IMR-90 (cell line): ENCODE data around the gene GALNT16. TPM values are rescaled to one million over a fixed set of nuclear protein-coding genes. Genes with fewer than 3 reads are reported as not detected.

Source experiments
- ATAC-seq: fragments of 200-7000 bp; cut with Tn5 transposase; 2 replicates; pipeline ENCODE4 v1.9.1; 2020; ENCODE audit warnings: low read depth, mild to moderate bottlenecking, moderate library complexity
- BruUV-seq: library from RNA; stranded (reverse); fragments of 400-500 nt; replicated peaks from 2 replicates; lab custom pipeline; 2021; lab: Mats Ljungman, UMichigan
- CTCF ChIA-PET: fragments of 300-600 bp; formaldehyde crosslinking; extraction: SDS; loops from one replicate; lab custom pipeline; 2021; ENCODE audit warnings: antibody characterized with exemption; lab: Yijun Ruan, JAX
- POLR2A ChIA-PET: fragments of 300-600 bp; sonication (Branson Sonifier 250); formaldehyde crosslinking; loops from one replicate; lab custom pipeline; 2022; ENCODE audit warnings: antibody characterized with exemption; ENCODE audit not compliant: unreplicated experiment; lab: Charles Lee
- DNase-seq: peaks from one replicate; pipeline ENCODE4 v3.0.0; 2013
- H2AFZ ChIP-seq: replicated peaks from 2 replicates; pipeline ENCODE3; 2013; ENCODE audit warnings: low read length, mild to moderate bottlenecking; ENCODE audit not compliant: poor library complexity
- H2AK5ac ChIP-seq: 2 replicates; pipeline ENCODE4 v1.6.1; 2013; ENCODE audit warnings: low read depth, low read length, inconsistent platforms
- H2AK9ac ChIP-seq: replicated peaks from 2 replicates; pipeline ENCODE3; 2013; ENCODE audit warnings: mild to moderate bottlenecking, low read depth, low read length, moderate library complexity; ENCODE audit not compliant: poor library complexity
- H2BK120ac ChIP-seq: 2 replicates; pipeline ENCODE4 v1.6.1; 2013; ENCODE audit warnings: low read depth, low read length, inconsistent platforms
- H2BK15ac ChIP-seq: 3 replicates; pipeline ENCODE4 v1.6.1; 2013; ENCODE audit warnings: low read depth, low read length, inconsistent platforms
- H2BK20ac ChIP-seq: 2 replicates; pipeline ENCODE4 v1.6.1; 2013; ENCODE audit warnings: low read depth, mild to moderate bottlenecking, inconsistent platforms, low read length, moderate library complexity
- H2BK5ac ChIP-seq: 2 replicates; pipeline ENCODE4 v1.6.1; 2013; ENCODE audit warnings: mild to moderate bottlenecking, low read depth, low read length, inconsistent platforms; ENCODE audit not compliant: poor library complexity, severe bottlenecking
- H3K14ac ChIP-seq: replicated peaks from 2 replicates; pipeline ENCODE4 v1.6.1; 2013; ENCODE audit warnings: low read depth, low read length, inconsistent platforms
- H3K18ac ChIP-seq: 2 replicates; pipeline ENCODE4 v1.6.1; 2013; ENCODE audit warnings: low read depth, low read length, control low read depth
- H3K23ac ChIP-seq: 2 replicates; pipeline ENCODE4 v1.6.1; 2013; ENCODE audit warnings: low read depth, low read length, inconsistent platforms
- H3K27ac ChIP-seq: 2 replicates; pipeline ENCODE4 v1.5.1; 2013; ENCODE audit warnings: mild to moderate bottlenecking, control low read depth, low read length; ENCODE audit not compliant: insufficient read depth
- H3K27me3 ChIP-seq: 2 replicates; pipeline ENCODE4 v1.6.1; 2013; ENCODE audit warnings: low read length; ENCODE audit not compliant: control insufficient read depth, insufficient read depth
- H3K36me3 ChIP-seq: 2 replicates; pipeline ENCODE4 v1.6.1; 2013; ENCODE audit warnings: low read length, mixed read lengths; ENCODE audit not compliant: control insufficient read depth, insufficient read depth
- H3K4ac ChIP-seq: 2 replicates; pipeline ENCODE4 v1.6.1; 2013; ENCODE audit warnings: low read depth, low read length, inconsistent platforms
- H3K4me1 ChIP-seq: 2 replicates; pipeline ENCODE4 v1.6.1; 2013; ENCODE audit warnings: low read length, mixed read lengths; ENCODE audit not compliant: control insufficient read depth, insufficient read depth
- H3K4me2 ChIP-seq: 2 replicates; pipeline ENCODE4 v1.6.1; 2013; ENCODE audit warnings: low read depth, mild to moderate bottlenecking, control low read depth, low read length, moderate library complexity
- H3K4me3 ChIP-seq: 2 replicates; pipeline ENCODE4 v1.5.1; 2013; ENCODE audit warnings: low read depth, mild to moderate bottlenecking, control low read depth, low read length, moderate library complexity; ENCODE audit not compliant: insufficient read depth
- H3K56ac ChIP-seq: 2 replicates; pipeline ENCODE4 v1.6.1; 2013; ENCODE audit warnings: low read length, inconsistent platforms; ENCODE audit not compliant: insufficient read depth; ENCODE audit errors: extremely low read depth
- H3K79me1 ChIP-seq, 2 experiments: 2 replicates each; pipeline ENCODE4 v1.6.1; 2013; ENCODE audit warnings: low read length in 2 of 2, inconsistent platforms in 1 of 2, low read depth in 1 of 2
- H3K9ac ChIP-seq: 2 replicates; pipeline ENCODE4 v1.6.1; 2013; ENCODE audit warnings: low read depth, low read length, control low read depth
- H3K9me1 ChIP-seq: 2 replicates; pipeline ENCODE4 v1.6.1; 2013; ENCODE audit warnings: low read length, inconsistent platforms; ENCODE audit not compliant: insufficient read depth
- H3K9me3 ChIP-seq: 2 replicates; pipeline ENCODE4 v1.6.1; 2013; ENCODE audit warnings: low read length; ENCODE audit not compliant: control insufficient read depth, insufficient read depth
- H4K20me1 ChIP-seq: 2 replicates; pipeline ENCODE4 v1.6.1; 2013; ENCODE audit warnings: low read length, inconsistent platforms; ENCODE audit not compliant: insufficient read depth
- H4K5ac ChIP-seq: 2 replicates; pipeline ENCODE4 v1.6.1; 2013; ENCODE audit warnings: mild to moderate bottlenecking, low read depth, low read length, control low read depth
- H4K8ac ChIP-seq, 2 experiments: 2 replicates each; pipeline ENCODE4 v1.6.1; 2013; ENCODE audit warnings: low read depth in 2 of 2, low read length in 2 of 2, control low read depth in 1 of 2, inconsistent platforms in 1 of 2
- H4K91ac ChIP-seq: 2 replicates; pipeline ENCODE4 v1.6.1; 2013; ENCODE audit warnings: low read depth, low read length, inconsistent platforms; ENCODE audit not compliant: insufficient read depth
- BHLHE40 ChIP-seq: fragments of 150-350 bp; IDR thresholded peaks from 2 replicates; pipeline ENCODE4 v1.6.1; 2016; ENCODE audit warnings: mild to moderate bottlenecking, low read depth, low read length
- CEBPB ChIP-seq: IDR thresholded peaks from 2 replicates; pipeline ENCODE4 v1.6.1; 2012; ENCODE audit warnings: low read depth, low read length, improper control_type of control experiment
- CHD1 ChIP-seq: IDR thresholded peaks from 2 replicates; pipeline ENCODE4 v1.6.1; 2012; ENCODE audit warnings: low read depth, low read length, improper control_type of control experiment
- FOS ChIP-seq: fragments of 150-350 bp; IDR thresholded peaks from 2 replicates; pipeline ENCODE4 v1.6.1; 2016; ENCODE audit warnings: low read depth, low read length
- MAFK ChIP-seq: IDR thresholded peaks from 2 replicates; pipeline ENCODE4 v1.6.1; 2012; ENCODE audit warnings: low read depth, low read length, improper control_type of control experiment
- MAZ ChIP-seq: IDR thresholded peaks from 2 replicates; pipeline ENCODE4 v1.6.1; 2012; ENCODE audit warnings: low read depth, mild to moderate bottlenecking, low read length, improper control_type of control experiment, moderate library complexity, borderline replicate concordance
- MXI1 ChIP-seq: IDR thresholded peaks from 2 replicates; pipeline ENCODE4 v1.6.1; 2012; ENCODE audit warnings: low read depth, mild to moderate bottlenecking, low read length, moderate library complexity, borderline replicate concordance
- NFE2L2 ChIP-seq: fragments of 150-350 bp; IDR thresholded peaks from 2 replicates; pipeline ENCODE4 v1.6.1; 2016; ENCODE audit warnings: low read depth, mild to moderate bottlenecking, low read length
- POLR2A ChIP-seq: IDR thresholded peaks from 2 replicates; pipeline ENCODE4 v1.6.1; 2012; ENCODE audit warnings: mild to moderate bottlenecking, low read depth, low read length
- RAD21 ChIP-seq: IDR thresholded peaks from 2 replicates; pipeline ENCODE4 v1.6.1; 2012; ENCODE audit warnings: low read length, improper control_type of control experiment
- RCOR1 ChIP-seq: IDR thresholded peaks from 2 replicates; pipeline ENCODE4 v1.6.1; 2012; ENCODE audit warnings: mild to moderate bottlenecking, low read length, improper control_type of control experiment; ENCODE audit not compliant: insufficient replicate concordance
- RFX5 ChIP-seq: IDR thresholded peaks from 2 replicates; pipeline ENCODE4 v1.8.0; 2012; ENCODE audit warnings: low read depth, mild to moderate bottlenecking, low read length, moderate library complexity
- SMC3 ChIP-seq: fragments of 150-350 bp; IDR thresholded peaks from 2 replicates; pipeline ENCODE4 v1.6.1; 2016; ENCODE audit warnings: low read depth, mild to moderate bottlenecking, antibody characterized with exemption, low read length, moderate library complexity
- WGBS, 2 experiments: methylation state at CpG; one replicate each; pipeline versions ENCODE4 v1.1.5 to v1.1.7; 2013; ENCODE audit warnings: missing lambda C conversion rate in 2 of 2; ENCODE audit not compliant: insufficient read length in 1 of 2; ENCODE audit errors: extremely low coverage in 2 of 2; 5-methylcytosine and 5-hydroxymethylcytosine counted together
- dilution Hi-C: fragments of 300-500 bp; cut with HindIII; formaldehyde crosslinking; loops from one replicate; pipeline ENCODE4 v1.14.3; 2018; ENCODE audit warnings: low sequenced_read_pairs; ENCODE audit not compliant: unreplicated experiment
- in situ Hi-C: fragments of 300-500 bp; cut with MboI; formaldehyde crosslinking; loops from 3 replicates; pipeline ENCODE4 v1.14.3; 2019; ENCODE audit warnings: low sequenced_read_pairs, inconsistent platforms, mixed read lengths
- intact Hi-C: fragments of 100-400 bp; cut with micrococcal nuclease; formaldehyde crosslinking; loops from 2 replicates; pipeline ENCODE4 v1.10.0; 2022
- polyA plus RNA-seq, 3 experiments: library from polyadenylated mRNA; depleted of rRNA; stranded (reverse); fragments of >200 nt; gene quantifications; 2 replicates each; pipeline ENCODE4 v1.2.3, GENCODE V29; 2012; ENCODE audit warnings: low replicate concordance in 1 of 3
- total RNA-seq: library from RNA; depleted of rRNA; stranded (reverse); fragments of >200 nt; gene quantifications from 2 replicates; pipeline ENCODE4 v1.2.3, GENCODE V29; 2012
- TF ChIP-seq, protein P1 (sequence below): fragments of 150-350 bp; IDR thresholded peaks from 2 replicates; pipeline ENCODE4 v1.6.1; 2016; ENCODE audit warnings: low read depth, mild to moderate bottlenecking, low read length, moderate library complexity, borderline replicate concordance
- TF ChIP-seq, protein P2 (sequence below): conservative IDR thresholded peaks from 2 replicates; pipeline ENCODE4 v1.5.1; 2012; ENCODE audit warnings: mild to moderate bottlenecking, low read depth, low read length, improper control_type of control experiment
- TF ChIP-seq, protein P3 (sequence below): fragments of 150-350 bp; IDR thresholded peaks from 2 replicates; pipeline ENCODE4 v1.6.1; 2017; ENCODE audit warnings: mild to moderate bottlenecking, antibody characterized with exemption, low read length, low read depth

GALNT16 gene
- total and polyA plus RNA-seq, 2 of the 4 experiments (the other 2 are of a cell fraction), result 0.36 to 1.5 TPM

DNA sequence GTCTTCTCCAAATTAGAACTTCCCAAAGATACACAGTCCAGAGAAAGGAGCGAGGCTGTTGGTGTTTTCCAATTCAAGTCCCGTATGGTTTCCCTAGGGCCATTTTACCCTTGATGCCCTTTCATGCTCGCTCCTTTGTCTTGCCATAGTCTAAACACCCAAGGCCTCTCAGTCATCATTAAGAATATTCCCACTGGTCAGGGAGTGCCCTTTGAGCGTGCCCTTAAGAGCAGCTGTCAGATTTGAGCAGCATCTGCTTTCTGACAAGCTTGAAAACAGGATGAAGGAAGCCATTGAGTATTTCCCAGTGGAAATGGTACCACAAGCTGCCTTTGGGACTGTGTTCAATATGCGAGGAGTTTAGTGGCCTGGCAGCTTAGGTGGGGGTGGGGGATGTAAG lies 10.4 kb upstream of the GALNT16 start:
- no peak for DNase-seq
- Histone ChIP-seq H2BK5ac (no peak overlapping the region), H2BK15ac (no peak overlapping the region), H3K4me2 (no peak overlapping the region), H4K20me1 (no peaks in the 10 kb centered on the region), H3K9me1 (no peaks in the 10 kb centered on the region; the same call in 1 of the 2 replicates), H3K27me3 (peaks cover 23% of the 10 kb centered on the region), H3K4me1 (peaks cover 3% of the 10 kb centered on the region; the same call in 1 of the 2 replicates), H3K14ac (no peak overlapping the region), H3K4me3 (no peak overlapping the region), H3K56ac (no peak overlapping the region), H4K91ac (no peak overlapping the region), H3K27ac (no peak overlapping the region), H3K4ac (no peak overlapping the region), H2BK20ac (no peak overlapping the region), H2BK120ac (no peak overlapping the region), H3K23ac (no peak overlapping the region), H2AK9ac (no peak overlapping the region), H4K5ac (no peak overlapping the region), H3K9ac (no peak overlapping the region), H3K36me3 (no peaks in the 10 kb centered on the region), H2AFZ (no peak overlapping the region), H3K79me1 (no peaks in the 10 kb centered on the region), H4K8ac (no peak overlapping the region), H2AK5ac (no peak overlapping the region), H3K18ac (no peak overlapping the region), H3K9me3 (no peaks in the 10 kb centered on the region; the same call in 1 of the 2 replicates)
- in situ Hi-C loops, result loop anchor here (5.0 to 25.0 kb wide), 3 partner anchors 108 to 488 kb away; no protein-coding TSS in a partner anchor
- BruUV-seq, result no TSS peak
- dilution Hi-C loops, result no loop called here
- WGBS, 2 experiments, result 80% methylated on average over 1 of the region's 5 CpGs; no CpG with 5 or more reads in 1 of the 2 experiments
- ChIA-PET POLR2A (no interaction called here), CTCF (interaction anchor here (1.6 to 1.7 kb wide), 2 partner anchors 10 to 114 kb away, joined by 4 to 5 read pairs; partner anchors contain the start of gene GALNT16)
- no peak for ATAC-seq
- TF ChIP-seq NFE2L2 (no peak), CEBPB (no peak), BHLHE40 (no peak), RFX5 (no peak), MXI1 (no peak), POLR2A (no peak), MAFK (no peak), FOS (no peak), SMC3 (no peak), RAD21 (no peak), MAZ (no peak), RCOR1 (no peak), CHD1 (no peak)
- TF ChIP-seq, protein P1, sequence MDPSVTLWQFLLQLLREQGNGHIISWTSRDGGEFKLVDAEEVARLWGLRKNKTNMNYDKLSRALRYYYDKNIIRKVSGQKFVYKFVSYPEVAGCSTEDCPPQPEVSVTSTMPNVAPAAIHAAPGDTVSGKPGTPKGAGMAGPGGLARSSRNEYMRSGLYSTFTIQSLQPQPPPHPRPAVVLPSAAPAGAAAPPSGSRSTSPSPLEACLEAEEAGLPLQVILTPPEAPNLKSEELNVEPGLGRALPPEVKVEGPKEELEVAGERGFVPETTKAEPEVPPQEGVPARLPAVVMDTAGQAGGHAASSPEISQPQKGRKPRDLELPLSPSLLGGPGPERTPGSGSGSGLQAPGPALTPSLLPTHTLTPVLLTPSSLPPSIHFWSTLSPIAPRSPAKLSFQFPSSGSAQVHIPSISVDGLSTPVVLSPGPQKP, result no peak
- TF ChIP-seq, protein P2, sequence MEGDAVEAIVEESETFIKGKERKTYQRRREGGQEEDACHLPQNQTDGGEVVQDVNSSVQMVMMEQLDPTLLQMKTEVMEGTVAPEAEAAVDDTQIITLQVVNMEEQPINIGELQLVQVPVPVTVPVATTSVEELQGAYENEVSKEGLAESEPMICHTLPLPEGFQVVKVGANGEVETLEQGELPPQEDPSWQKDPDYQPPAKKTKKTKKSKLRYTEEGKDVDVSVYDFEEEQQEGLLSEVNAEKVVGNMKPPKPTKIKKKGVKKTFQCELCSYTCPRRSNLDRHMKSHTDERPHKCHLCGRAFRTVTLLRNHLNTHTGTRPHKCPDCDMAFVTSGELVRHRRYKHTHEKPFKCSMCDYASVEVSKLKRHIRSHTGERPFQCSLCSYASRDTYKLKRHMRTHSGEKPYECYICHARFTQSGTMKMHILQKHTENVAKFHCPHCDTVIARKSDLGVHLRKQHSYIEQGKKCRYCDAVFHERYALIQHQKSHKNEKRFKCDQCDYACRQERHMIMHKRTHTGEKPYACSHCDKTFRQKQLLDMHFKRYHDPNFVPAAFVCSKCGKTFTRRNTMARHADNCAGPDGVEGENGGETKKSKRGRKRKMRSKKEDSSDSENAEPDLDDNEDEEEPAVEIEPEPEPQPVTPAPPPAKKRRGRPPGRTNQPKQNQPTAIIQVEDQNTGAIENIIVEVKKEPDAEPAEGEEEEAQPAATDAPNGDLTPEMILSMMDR, result no peak
- TF ChIP-seq, protein P3, sequence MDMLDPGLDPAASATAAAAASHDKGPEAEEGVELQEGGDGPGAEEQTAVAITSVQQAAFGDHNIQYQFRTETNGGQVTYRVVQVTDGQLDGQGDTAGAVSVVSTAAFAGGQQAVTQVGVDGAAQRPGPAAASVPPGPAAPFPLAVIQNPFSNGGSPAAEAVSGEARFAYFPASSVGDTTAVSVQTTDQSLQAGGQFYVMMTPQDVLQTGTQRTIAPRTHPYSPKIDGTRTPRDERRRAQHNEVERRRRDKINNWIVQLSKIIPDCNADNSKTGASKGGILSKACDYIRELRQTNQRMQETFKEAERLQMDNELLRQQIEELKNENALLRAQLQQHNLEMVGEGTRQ, result no peak
- intact Hi-C loops, result loop anchor here (5.0 kb wide), 1 partner anchor 38 kb away; no protein-coding TSS in a partner anchor
